Measurements from ENCODE around the gene DCHS2. TPM values are rescaled to one million over a fixed set of nuclear protein-coding genes. Genes with fewer than 3 reads are reported as not detected.

The DCHS2 gene
- total RNA-seq, 2 experiments from 2014 or later = not detected

DNA sequence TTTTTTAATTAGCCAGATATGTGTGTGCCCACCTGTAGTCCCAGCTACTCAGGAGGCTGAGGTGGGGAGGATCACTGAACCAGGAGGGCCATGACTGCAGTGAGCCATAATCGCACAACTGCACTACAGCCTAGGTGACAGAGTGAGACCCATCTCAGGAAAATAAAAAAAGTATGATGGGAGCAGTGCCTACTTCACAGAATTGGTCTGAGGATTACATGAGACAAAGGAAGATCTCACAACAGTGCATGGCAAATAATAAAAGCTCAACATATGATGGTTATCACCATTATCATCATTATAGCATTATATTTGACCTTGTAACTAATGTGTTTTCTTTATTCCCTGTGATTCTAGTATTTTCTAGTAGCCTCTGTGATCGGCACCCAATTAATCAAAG lies 19.9 kb upstream of the DCHS2 start:
- Histone ChIP-seq H3K36me3 (ENCODE audit: insufficient read depth, low read length) (no peaks in the 10 kb centered on the region), H3K79me2 (ENCODE audit: insufficient read depth, low read depth, low read length) (no peaks in the 10 kb centered on the region), H3K9me3 (ENCODE audit: low read length) (no peaks in the 10 kb centered on the region; the same call in 1 of the 2 replicates), H3K9me2 (ENCODE audit: insufficient read depth, low read length) (no peaks in the 10 kb centered on the region), H2AFZ (ENCODE audit: low read length) (no peak overlapping the region), H4K20me1 (ENCODE audit: insufficient read depth, low read length) (no peaks in the 10 kb centered on the region), H3K27ac (ENCODE audit: low read depth, low read length, poor library complexity, severe bottlenecking) (no peak overlapping the region), H3K4me1 (ENCODE audit: insufficient read depth, low read length, poor library complexity, severe bottlenecking) (no peaks in the 10 kb centered on the region), H3K4me3 (ENCODE audit: low read depth, low read length, poor library complexity, severe bottlenecking) (no peak overlapping the region), H3K4me2 (ENCODE audit: low read length) (no peak overlapping the region)
- ChIA-PET POLR2A (interaction anchor here (0.7 kb wide), 1 partner anchor 1829 kb away, joined by 5 read pairs; no protein-coding TSS in a partner anchor), CTCF (ENCODE audit: unreplicated experiment) (no interaction called here)
- intact Hi-C loops (cut with micrococcal nuclease; ENCODE audit: unreplicated experiment) = no loop called here
- no TSS peak for BruUV-seq (replicated peaks)
- no peak for DNase-seq (ENCODE audit: low spot score)
- TF ChIP-seq EZH2phosphoT487 (IDR thresholded peaks at IDR 0.05; ENCODE audit: borderline replicate concordance, low read depth, low read length) = no peak
- TF ChIP-seq, protein P1, sequence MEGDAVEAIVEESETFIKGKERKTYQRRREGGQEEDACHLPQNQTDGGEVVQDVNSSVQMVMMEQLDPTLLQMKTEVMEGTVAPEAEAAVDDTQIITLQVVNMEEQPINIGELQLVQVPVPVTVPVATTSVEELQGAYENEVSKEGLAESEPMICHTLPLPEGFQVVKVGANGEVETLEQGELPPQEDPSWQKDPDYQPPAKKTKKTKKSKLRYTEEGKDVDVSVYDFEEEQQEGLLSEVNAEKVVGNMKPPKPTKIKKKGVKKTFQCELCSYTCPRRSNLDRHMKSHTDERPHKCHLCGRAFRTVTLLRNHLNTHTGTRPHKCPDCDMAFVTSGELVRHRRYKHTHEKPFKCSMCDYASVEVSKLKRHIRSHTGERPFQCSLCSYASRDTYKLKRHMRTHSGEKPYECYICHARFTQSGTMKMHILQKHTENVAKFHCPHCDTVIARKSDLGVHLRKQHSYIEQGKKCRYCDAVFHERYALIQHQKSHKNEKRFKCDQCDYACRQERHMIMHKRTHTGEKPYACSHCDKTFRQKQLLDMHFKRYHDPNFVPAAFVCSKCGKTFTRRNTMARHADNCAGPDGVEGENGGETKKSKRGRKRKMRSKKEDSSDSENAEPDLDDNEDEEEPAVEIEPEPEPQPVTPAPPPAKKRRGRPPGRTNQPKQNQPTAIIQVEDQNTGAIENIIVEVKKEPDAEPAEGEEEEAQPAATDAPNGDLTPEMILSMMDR (conservative IDR thresholded peaks at IDR 0.05; ENCODE audit: low read length) = no peak

DNA sequence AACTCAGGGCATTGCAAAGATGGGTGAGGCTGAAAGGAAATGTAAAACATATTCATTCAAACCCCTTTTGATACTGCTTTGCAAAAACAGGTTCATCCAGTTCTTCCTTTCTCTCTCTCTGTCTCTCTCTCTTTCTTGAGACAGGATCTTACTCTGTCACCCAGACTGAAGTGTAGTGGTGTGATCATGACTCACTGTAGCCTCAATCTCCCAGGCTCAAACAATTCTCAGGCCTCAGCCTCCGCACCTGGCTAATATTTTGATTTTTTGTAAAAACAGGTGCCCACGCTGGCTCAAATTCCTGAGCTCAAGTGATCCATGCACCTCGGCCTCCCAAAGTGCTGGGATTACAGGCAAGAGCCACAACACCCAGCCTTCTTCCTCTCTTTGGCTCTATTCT lies 15.6 kb upstream of the DCHS2 start:
- H3K4me1 ChIP-seq (ENCODE audit: insufficient read depth, low read length, poor library complexity, severe bottlenecking) = no peaks in the 10 kb centered on the region
- no peaks in the 10 kb centered on the region for H3K79me2 ChIP-seq (ENCODE audit: insufficient read depth, low read depth, low read length)
- H3K4me2 ChIP-seq (ENCODE audit: low read length) = no peak overlapping the region
- H3K27ac ChIP-seq (ENCODE audit: low read depth, low read length, poor library complexity, severe bottlenecking) = no peak overlapping the region
- no TSS peak for BruUV-seq (replicated peaks)
- ChIA-PET POLR2A (interaction anchor here (0.6 to 1.5 kb wide), 5 partner anchors 10 to 229 kb away, joined by 3 to 7 read pairs (median 5); partner anchors contain the start of gene PLRG1), CTCF (ENCODE audit: unreplicated experiment) (no interaction called here)
- H3K36me3 ChIP-seq (ENCODE audit: insufficient read depth, low read length) = no peaks in the 10 kb centered on the region
- H3K9me2 ChIP-seq (ENCODE audit: insufficient read depth, low read length) = no peaks in the 10 kb centered on the region
- no peaks in the 10 kb centered on the region for H3K9me3 ChIP-seq (ENCODE audit: low read length)
- no peak for DNase-seq (ENCODE audit: low spot score)
- TF ChIP-seq, protein P1 (conservative IDR thresholded peaks at IDR 0.05; ENCODE audit: low read length) = no peak
- no peak for TF ChIP-seq EZH2phosphoT487 (IDR thresholded peaks at IDR 0.05; ENCODE audit: borderline replicate concordance, low read depth, low read length)
- H2AFZ ChIP-seq (ENCODE audit: low read length) = no peak overlapping the region
- no peaks in the 10 kb centered on the region for H4K20me1 ChIP-seq (ENCODE audit: insufficient read depth, low read length)
- intact Hi-C loops (cut with micrococcal nuclease; ENCODE audit: unreplicated experiment) = loop anchor here (2.0 to 5.0 kb wide), 2 partner anchors 105 to 178 kb away; no protein-coding TSS in a partner anchor
- H3K4me3 ChIP-seq (ENCODE audit: low read depth, low read length, poor library complexity, severe bottlenecking) = no peak overlapping the region

DNA sequence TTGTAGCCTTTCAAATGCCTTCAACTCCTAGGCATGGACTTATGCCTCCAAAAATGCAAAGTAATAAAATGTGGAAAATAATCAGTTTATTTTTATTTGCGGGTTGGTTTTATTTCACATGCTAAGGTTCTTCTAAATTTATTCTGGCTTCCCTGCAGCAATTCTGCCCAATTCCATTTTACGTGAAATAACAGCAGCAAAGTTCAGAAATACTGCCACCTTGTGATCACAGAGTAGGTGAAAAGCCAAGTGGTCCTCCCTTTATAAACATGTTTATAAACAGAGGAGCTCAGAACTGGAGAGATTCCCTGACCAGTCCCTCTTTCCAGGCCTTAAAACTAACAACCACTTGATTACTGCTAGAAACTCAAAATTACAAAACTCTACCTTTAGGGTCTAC lies 14.7 kb upstream of the DCHS2 start:
- Histone ChIP-seq H3K36me3 (ENCODE audit: insufficient read depth, low read length) (no peaks in the 10 kb centered on the region), H3K9me3 (ENCODE audit: low read length) (no peaks in the 10 kb centered on the region), H4K20me1 (ENCODE audit: insufficient read depth, low read length) (no peaks in the 10 kb centered on the region), H3K27ac (ENCODE audit: low read depth, low read length, poor library complexity, severe bottlenecking) (no peak overlapping the region), H2AFZ (ENCODE audit: low read length) (no peak overlapping the region; the same call in 1 of the 2 replicates), H3K4me1 (ENCODE audit: insufficient read depth, low read length, poor library complexity, severe bottlenecking) (no peaks in the 10 kb centered on the region), H3K79me2 (ENCODE audit: insufficient read depth, low read depth, low read length) (no peaks in the 10 kb centered on the region), H3K4me3 (ENCODE audit: low read depth, low read length, poor library complexity, severe bottlenecking) (no peak overlapping the region), H3K9me2 (ENCODE audit: insufficient read depth, low read length) (no peaks in the 10 kb centered on the region), H3K4me2 (ENCODE audit: low read length) (no peak overlapping the region)
- intact Hi-C loops (cut with micrococcal nuclease; ENCODE audit: unreplicated experiment) = loop anchor here (2.0 to 5.0 kb wide), 2 partner anchors 104 to 177 kb away; no protein-coding TSS in a partner anchor
- peak; percentile 41 for DNase-seq (ENCODE audit: low spot score)
- no TSS peak for BruUV-seq (replicated peaks)
- TF ChIP-seq EZH2phosphoT487 (IDR thresholded peaks at IDR 0.05; ENCODE audit: borderline replicate concordance, low read depth, low read length) = no peak
- TF ChIP-seq, protein P1 (conservative IDR thresholded peaks at IDR 0.05; ENCODE audit: low read length) = peak; percentile 82
- CTCF ChIA-PET (ENCODE audit: unreplicated experiment) = interaction anchor here (0.6 to 1.1 kb wide), 2 partner anchors 162 to 176 kb away, joined by 3 to 4 read pairs; no protein-coding TSS in a partner anchor
- POLR2A ChIA-PET = interaction anchor here (0.6 to 1.3 kb wide), 4 partner anchors 14 to 1258 kb away, joined by 3 to 7 read pairs (median 4); partner anchors contain the start of gene PLRG1

Measured in OCI-LY7 (cell line).